Liver (tissue), 9 donors: ENCODE results near the gene CLMN. TPM values are rescaled to one million over a fixed set of nuclear protein-coding genes. Genes with fewer than 3 reads are reported as not detected.

ENCODE experiments used
- DNase-seq: peaks from one replicate; pipeline ENCODE4 v3.0.0-alpha.2; 2017; ENCODE audit warnings: low spot score
- H3K27ac ChIP-seq, 2 donors: one replicate each; pipeline ENCODE4 v1.7.0; 2013; ENCODE audit warnings: inconsistent platforms in 2 of 2, low read length in 2 of 2, control low read depth in 1 of 2, low read depth in 1 of 2, mild to moderate bottlenecking in 1 of 2
- H3K27me3 ChIP-seq, 4 donors: one replicate each; pipeline versions ENCODE4 v1.6.1 to v1.7.0; 2013; ENCODE audit warnings: low read length in 3 of 4, inconsistent platforms in 1 of 4, mild to moderate bottlenecking in 1 of 4, moderate library complexity in 1 of 4; ENCODE audit not compliant: control insufficient read depth in 4 of 4, insufficient read depth in 4 of 4
- H3K36me3 ChIP-seq, 4 donors: one replicate each; pipeline versions ENCODE4 v1.6.1 to v1.7.0; 2013; ENCODE audit warnings: low read length in 3 of 4, mild to moderate bottlenecking in 3 of 4, low read depth in 1 of 4, moderate library complexity in 1 of 4; ENCODE audit not compliant: control insufficient read depth in 4 of 4, insufficient read depth in 3 of 4
- H3K4me1 ChIP-seq, 4 donors: one replicate each; pipeline versions ENCODE4 v1.6.1 to v1.7.0; 2013; ENCODE audit warnings: low read length in 3 of 4, mild to moderate bottlenecking in 3 of 4, moderate library complexity in 1 of 4; ENCODE audit not compliant: control insufficient read depth in 4 of 4, insufficient read depth in 4 of 4
- H3K4me3 ChIP-seq, 3 donors: one replicate each; pipeline versions ENCODE4 v1.6.1 to v1.7.0; 2013; ENCODE audit warnings: low read length in 3 of 3, control low read depth in 1 of 3, low read depth in 1 of 3, mild to moderate bottlenecking in 1 of 3
- H3K9ac ChIP-seq, 2 donors: one replicate each; pipeline ENCODE4 v1.7.0; 2013; ENCODE audit warnings: low read length in 2 of 2, mild to moderate bottlenecking in 2 of 2, moderate library complexity in 2 of 2, control low read depth in 1 of 2, low read depth in 1 of 2
- H3K9me3 ChIP-seq, 4 donors: one replicate each; pipeline versions ENCODE4 v1.6.1 to v1.7.0; 2013; ENCODE audit warnings: low read length in 3 of 4; ENCODE audit not compliant: control insufficient read depth in 4 of 4
- EGR1 ChIP-seq, 2 donors: IDR thresholded peaks; 2 replicates each; pipeline ENCODE4 v1.6.1; 2016 to 2018; ENCODE audit warnings: antibody characterized with exemption in 2 of 2, low read depth in 2 of 2
- FOXA1 ChIP-seq: IDR thresholded peaks from 2 replicates; pipeline ENCODE4 v1.6.1; 2016; ENCODE audit warnings: antibody characterized with exemption
- FOXA2 ChIP-seq: IDR thresholded peaks from 2 replicates; pipeline ENCODE4 v1.6.1; 2016; ENCODE audit warnings: antibody characterized with exemption
- GABPA ChIP-seq, 2 donors: IDR thresholded peaks in 1 of 2; conservative IDR thresholded peaks in 1 of 2; 2 replicates each; pipeline ENCODE4 v1.6.1; 2016; ENCODE audit warnings: antibody characterized with exemption in 2 of 2, mild to moderate bottlenecking in 1 of 2, moderate library complexity in 1 of 2
- HNF4G ChIP-seq: IDR thresholded peaks from 2 replicates; pipeline ENCODE4 v1.6.1; 2016; ENCODE audit warnings: antibody characterized with exemption
- JUND ChIP-seq, 2 donors: IDR thresholded peaks; 2 replicates each; pipeline ENCODE4 v1.6.1; 2016; ENCODE audit warnings: antibody characterized with exemption in 2 of 2
- RAD21 ChIP-seq, 2 donors: IDR thresholded peaks; 2 replicates each; pipeline ENCODE4 v1.6.1; 2016; ENCODE audit warnings: antibody characterized with exemption in 2 of 2, mild to moderate bottlenecking in 2 of 2
- YY1 ChIP-seq: IDR thresholded peaks from 2 replicates; pipeline ENCODE4 v1.6.1; 2016; ENCODE audit warnings: antibody characterized with exemption, mild to moderate bottlenecking
- WGBS: extraction: QIAGEN DNeasy Blood & Tissue Kit; methylation state at CpG from one replicate; pipeline ENCODE4 v1.1.7; 2013; 5-methylcytosine and 5-hydroxymethylcytosine counted together
- polyA plus RNA-seq, 2 donors: library from polyadenylated mRNA; stranded (reverse) in 1 of 2; unstranded in 1 of 2; fragments of 200-250 nt in 1 of 2; fragments of >200 nt in 1 of 2; fragmentation: Nextera tagmentation in 1 of 2; extraction: Ambion mirVana in 1 of 2; gene quantifications; one replicate each; pipeline versions ENCODE4 v1.2.1 to v1.2.3, GENCODE V29; 2013 to 2015
- total RNA-seq, 2 donors: library from RNA; depleted of rRNA; stranded (reverse); fragments of >200 nt; gene quantifications; one replicate each; pipeline ENCODE4 v1.2.3, GENCODE V29; 2014
- TF ChIP-seq, protein P1 (sequence below): IDR thresholded peaks from 2 replicates; pipeline ENCODE4 v1.6.1; 2016; ENCODE audit warnings: antibody characterized with exemption
- TF ChIP-seq, protein P2 (sequence below): IDR thresholded peaks from 2 replicates; pipeline ENCODE4 v1.6.1; 2016; ENCODE audit warnings: antibody characterized with exemption
- TF ChIP-seq, protein P3 (sequence below): IDR thresholded peaks from 2 replicates; pipeline ENCODE4 v1.6.1; 2016; ENCODE audit warnings: antibody characterized with exemption
- TF ChIP-seq, protein P4 (sequence below): fragments of 150-350 bp; IDR thresholded peaks from 2 replicates; pipeline ENCODE4 v1.5.1; 2017; ENCODE audit warnings: improper control_type of control experiment, low read depth, low read length; ENCODE audit not compliant: missing input control
- donor health status: healthy.
- donor health status: healthy.
- donor health status: healthy.
- donor health status: healthy.
- donor health status: healthy.

CLMN gene
- total and polyA plus RNA-seq, 4 donors: 6.0 to 41.1 (median 24.1) TPM

DNA sequence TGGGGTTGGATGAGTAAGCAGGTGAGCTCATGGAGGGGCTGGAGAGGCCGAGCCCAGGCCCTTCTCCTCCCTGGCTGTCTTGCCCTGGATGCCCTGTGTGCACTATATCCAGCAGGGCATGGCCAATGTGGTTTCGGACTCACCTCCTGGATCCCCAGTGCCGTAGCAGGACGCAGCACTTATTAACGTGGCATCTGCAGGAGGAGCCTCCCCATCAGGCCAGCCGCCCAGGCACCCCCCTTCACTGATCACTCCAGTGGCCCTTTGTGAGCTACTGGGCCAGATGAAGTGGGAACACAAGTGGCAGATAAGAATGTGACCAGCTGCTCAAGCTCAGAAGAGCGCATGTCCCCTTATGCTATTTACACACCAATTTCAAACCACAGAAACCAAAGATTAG lies 119.3 kb downstream of the CLMN start (continued):
- TF ChIP-seq, protein P1, sequence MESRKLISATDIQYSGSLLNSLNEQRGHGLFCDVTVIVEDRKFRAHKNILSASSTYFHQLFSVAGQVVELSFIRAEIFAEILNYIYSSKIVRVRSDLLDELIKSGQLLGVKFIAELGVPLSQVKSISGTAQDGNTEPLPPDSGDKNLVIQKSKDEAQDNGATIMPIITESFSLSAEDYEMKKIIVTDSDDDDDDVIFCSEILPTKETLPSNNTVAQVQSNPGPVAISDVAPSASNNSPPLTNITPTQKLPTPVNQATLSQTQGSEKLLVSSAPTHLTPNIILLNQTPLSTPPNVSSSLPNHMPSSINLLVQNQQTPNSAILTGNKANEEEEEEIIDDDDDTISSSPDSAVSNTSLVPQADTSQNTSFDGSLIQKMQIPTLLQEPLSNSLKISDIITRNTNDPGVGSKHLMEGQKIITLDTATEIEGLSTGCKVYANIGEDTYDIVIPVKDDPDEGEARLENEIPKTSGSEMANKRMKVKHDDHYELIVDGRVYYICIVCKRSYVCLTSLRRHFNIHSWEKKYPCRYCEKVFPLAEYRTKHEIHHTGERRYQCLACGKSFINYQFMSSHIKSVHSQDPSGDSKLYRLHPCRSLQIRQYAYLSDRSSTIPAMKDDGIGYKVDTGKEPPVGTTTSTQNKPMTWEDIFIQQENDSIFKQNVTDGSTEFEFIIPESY: no peak
- TF ChIP-seq, protein P2, sequence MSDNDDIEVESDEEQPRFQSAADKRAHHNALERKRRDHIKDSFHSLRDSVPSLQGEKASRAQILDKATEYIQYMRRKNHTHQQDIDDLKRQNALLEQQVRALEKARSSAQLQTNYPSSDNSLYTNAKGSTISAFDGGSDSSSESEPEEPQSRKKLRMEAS: no peak
- TF ChIP-seq, protein P3, sequence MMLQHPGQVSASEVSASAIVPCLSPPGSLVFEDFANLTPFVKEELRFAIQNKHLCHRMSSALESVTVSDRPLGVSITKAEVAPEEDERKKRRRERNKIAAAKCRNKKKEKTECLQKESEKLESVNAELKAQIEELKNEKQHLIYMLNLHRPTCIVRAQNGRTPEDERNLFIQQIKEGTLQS: no peak

DNA sequence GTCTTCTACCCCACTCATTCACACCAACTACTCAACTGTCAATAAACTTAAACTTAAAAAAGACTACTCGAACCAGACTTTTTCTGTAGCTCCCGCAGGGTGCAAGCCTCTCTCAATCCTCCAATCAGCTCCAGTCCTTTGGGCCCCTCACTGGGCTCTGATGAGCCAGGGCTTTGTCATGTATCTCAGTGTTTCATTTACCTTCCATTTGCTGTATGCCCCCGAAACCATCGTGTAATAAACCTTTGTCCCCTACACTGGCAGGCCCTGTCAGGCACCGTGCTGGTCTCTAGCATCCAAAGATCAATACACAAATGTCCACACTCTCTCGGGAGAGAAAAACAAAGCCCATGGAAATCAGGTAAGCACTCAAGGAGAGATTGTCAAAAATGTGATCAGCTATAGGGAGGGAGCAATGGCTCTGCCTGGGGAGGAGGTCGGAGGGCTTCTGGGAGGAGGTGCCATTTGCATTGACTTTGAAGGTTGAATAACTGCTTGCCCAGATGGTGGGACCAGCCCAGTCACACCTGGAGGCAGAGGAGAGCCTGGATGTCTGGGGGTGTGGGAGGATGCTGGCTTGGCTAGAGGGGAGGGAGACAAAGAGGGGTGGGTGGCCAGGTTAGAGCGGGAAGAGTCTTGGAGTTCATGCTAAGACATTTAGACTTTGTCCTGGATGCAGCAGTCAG lies 120.3 kb downstream of the CLMN start:
- Histone ChIP-seq H3K4me3 (no peak overlapping the region), H3K27ac (no peak overlapping the region), H3K9ac (no peak overlapping the region), H3K4me1 (no peaks in the 10 kb centered on the region), H3K36me3 (peaks cover 5 to 24% (median 17%) of the 10 kb centered on the region in 4 donors), H3K27me3 (no peaks in the 10 kb centered on the region), H3K9me3 (no peaks in the 10 kb centered on the region)
- TF ChIP-seq JUND (IDR thresholded peaks at IDR 0.05) (no peak), YY1 (no peak), RAD21 (IDR thresholded peaks at IDR 0.05) (no peak), FOXA2 (no peak), EGR1 (IDR thresholded peaks at IDR 0.05; ENCODE audit: low read depth in 2 of 2) (no peak), HNF4G (no peak), GABPA (IDR thresholded peaks at IDR 0.05 in 1 of 2, conservative IDR thresholded peaks at IDR 0.05 in 1 of 2) (no peak), FOXA1 (no peak)
- TF ChIP-seq, protein P3: no peak
- TF ChIP-seq, protein P1: no peak
- TF ChIP-seq, protein P2: no peak
- TF ChIP-seq, protein P4, sequence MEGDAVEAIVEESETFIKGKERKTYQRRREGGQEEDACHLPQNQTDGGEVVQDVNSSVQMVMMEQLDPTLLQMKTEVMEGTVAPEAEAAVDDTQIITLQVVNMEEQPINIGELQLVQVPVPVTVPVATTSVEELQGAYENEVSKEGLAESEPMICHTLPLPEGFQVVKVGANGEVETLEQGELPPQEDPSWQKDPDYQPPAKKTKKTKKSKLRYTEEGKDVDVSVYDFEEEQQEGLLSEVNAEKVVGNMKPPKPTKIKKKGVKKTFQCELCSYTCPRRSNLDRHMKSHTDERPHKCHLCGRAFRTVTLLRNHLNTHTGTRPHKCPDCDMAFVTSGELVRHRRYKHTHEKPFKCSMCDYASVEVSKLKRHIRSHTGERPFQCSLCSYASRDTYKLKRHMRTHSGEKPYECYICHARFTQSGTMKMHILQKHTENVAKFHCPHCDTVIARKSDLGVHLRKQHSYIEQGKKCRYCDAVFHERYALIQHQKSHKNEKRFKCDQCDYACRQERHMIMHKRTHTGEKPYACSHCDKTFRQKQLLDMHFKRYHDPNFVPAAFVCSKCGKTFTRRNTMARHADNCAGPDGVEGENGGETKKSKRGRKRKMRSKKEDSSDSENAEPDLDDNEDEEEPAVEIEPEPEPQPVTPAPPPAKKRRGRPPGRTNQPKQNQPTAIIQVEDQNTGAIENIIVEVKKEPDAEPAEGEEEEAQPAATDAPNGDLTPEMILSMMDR: no peak
- WGBS: 68% methylated on average over 8 of the region's 8 CpGs
- DNase-seq: no peak
